Liver (tissue), 9 donors: ENCODE data around the gene TSHZ2. TPM values are rescaled to one million over a fixed set of nuclear protein-coding genes. Genes with fewer than 3 reads are reported as not detected.

Source experiments
- DNase-seq: peaks from one replicate; pipeline ENCODE4 v3.0.0-alpha.2; 2017; ENCODE audit warnings: low spot score
- H3K27ac ChIP-seq, 2 donors: one replicate each; pipeline ENCODE4 v1.7.0; 2013; ENCODE audit warnings: inconsistent platforms in 2 of 2, low read length in 2 of 2, control low read depth in 1 of 2, low read depth in 1 of 2, mild to moderate bottlenecking in 1 of 2
- H3K27me3 ChIP-seq, 4 donors: one replicate each; pipeline versions ENCODE4 v1.6.1 to v1.7.0; 2013; ENCODE audit warnings: low read length in 3 of 4, inconsistent platforms in 1 of 4, mild to moderate bottlenecking in 1 of 4, moderate library complexity in 1 of 4; ENCODE audit not compliant: control insufficient read depth in 4 of 4, insufficient read depth in 4 of 4
- H3K36me3 ChIP-seq, 4 donors: one replicate each; pipeline versions ENCODE4 v1.6.1 to v1.7.0; 2013; ENCODE audit warnings: low read length in 3 of 4, mild to moderate bottlenecking in 3 of 4, low read depth in 1 of 4, moderate library complexity in 1 of 4; ENCODE audit not compliant: control insufficient read depth in 4 of 4, insufficient read depth in 3 of 4
- H3K4me1 ChIP-seq, 4 donors: one replicate each; pipeline versions ENCODE4 v1.6.1 to v1.7.0; 2013; ENCODE audit warnings: low read length in 3 of 4, mild to moderate bottlenecking in 3 of 4, moderate library complexity in 1 of 4; ENCODE audit not compliant: control insufficient read depth in 4 of 4, insufficient read depth in 4 of 4
- H3K4me3 ChIP-seq, 3 donors: one replicate each; pipeline versions ENCODE4 v1.6.1 to v1.7.0; 2013; ENCODE audit warnings: low read length in 3 of 3, control low read depth in 1 of 3, low read depth in 1 of 3, mild to moderate bottlenecking in 1 of 3
- H3K9ac ChIP-seq, 2 donors: one replicate each; pipeline ENCODE4 v1.7.0; 2013; ENCODE audit warnings: low read length in 2 of 2, mild to moderate bottlenecking in 2 of 2, moderate library complexity in 2 of 2, control low read depth in 1 of 2, low read depth in 1 of 2
- H3K9me3 ChIP-seq, 4 donors: one replicate each; pipeline versions ENCODE4 v1.6.1 to v1.7.0; 2013; ENCODE audit warnings: low read length in 3 of 4; ENCODE audit not compliant: control insufficient read depth in 4 of 4
- ATF3 ChIP-seq: IDR thresholded peaks from 2 replicates; pipeline ENCODE4 v1.6.1; 2016; ENCODE audit warnings: antibody characterized with exemption
- CTCF ChIP-seq: fragments of 150-350 bp; IDR thresholded peaks from 2 replicates; pipeline ENCODE4 v1.5.1; 2017; ENCODE audit warnings: improper control_type of control experiment, low read depth, low read length; ENCODE audit not compliant: missing input control
- EGR1 ChIP-seq, 2 donors: IDR thresholded peaks; 2 replicates each; pipeline ENCODE4 v1.6.1; 2016 to 2018; ENCODE audit warnings: antibody characterized with exemption in 2 of 2, low read depth in 2 of 2
- FOXA1 ChIP-seq: IDR thresholded peaks from 2 replicates; pipeline ENCODE4 v1.6.1; 2016; ENCODE audit warnings: antibody characterized with exemption
- FOXA2 ChIP-seq: IDR thresholded peaks from 2 replicates; pipeline ENCODE4 v1.6.1; 2016; ENCODE audit warnings: antibody characterized with exemption
- GABPA ChIP-seq, 2 donors: IDR thresholded peaks in 1 of 2; conservative IDR thresholded peaks in 1 of 2; 2 replicates each; pipeline ENCODE4 v1.6.1; 2016; ENCODE audit warnings: antibody characterized with exemption in 2 of 2, mild to moderate bottlenecking in 1 of 2, moderate library complexity in 1 of 2
- HNF4A ChIP-seq, 2 donors: conservative IDR thresholded peaks; 2 replicates each; pipeline ENCODE4 v1.6.1; 2016; ENCODE audit warnings: antibody characterized with exemption in 2 of 2, mild to moderate bottlenecking in 2 of 2
- HNF4G ChIP-seq: IDR thresholded peaks from 2 replicates; pipeline ENCODE4 v1.6.1; 2016; ENCODE audit warnings: antibody characterized with exemption
- JUND ChIP-seq, 2 donors: IDR thresholded peaks; 2 replicates each; pipeline ENCODE4 v1.6.1; 2016; ENCODE audit warnings: antibody characterized with exemption in 2 of 2
- MAX ChIP-seq: IDR thresholded peaks from 2 replicates; pipeline ENCODE4 v1.6.1; 2016; ENCODE audit warnings: antibody characterized with exemption
- NR2F2 ChIP-seq: IDR thresholded peaks from 2 replicates; pipeline ENCODE4 v1.6.1; 2016; ENCODE audit warnings: antibody characterized with exemption
- RAD21 ChIP-seq, 2 donors: IDR thresholded peaks; 2 replicates each; pipeline ENCODE4 v1.6.1; 2016; ENCODE audit warnings: antibody characterized with exemption in 2 of 2, mild to moderate bottlenecking in 2 of 2
- REST ChIP-seq: IDR thresholded peaks from 2 replicates; pipeline ENCODE4 v1.6.1; 2016; ENCODE audit warnings: antibody characterized with exemption, mild to moderate bottlenecking
- RXRA ChIP-seq, 2 donors: IDR thresholded peaks; 2 replicates each; pipeline ENCODE4 v1.6.1; 2017 to 2018; ENCODE audit warnings: antibody characterized with exemption in 2 of 2, mild to moderate bottlenecking in 1 of 2
- SP1 ChIP-seq: IDR thresholded peaks from 2 replicates; pipeline ENCODE4 v1.6.1; 2018; ENCODE audit warnings: antibody characterized with exemption, mild to moderate bottlenecking
- TAF1 ChIP-seq: conservative IDR thresholded peaks from 2 replicates; pipeline ENCODE4 v1.6.1; 2016; ENCODE audit warnings: antibody characterized with exemption, mild to moderate bottlenecking
- YY1 ChIP-seq: IDR thresholded peaks from 2 replicates; pipeline ENCODE4 v1.6.1; 2016; ENCODE audit warnings: antibody characterized with exemption, mild to moderate bottlenecking
- ZBTB33 ChIP-seq: IDR thresholded peaks from 2 replicates; pipeline ENCODE4 v1.6.1; 2016; ENCODE audit warnings: antibody characterized with exemption
- WGBS: extraction: QIAGEN DNeasy Blood & Tissue Kit; methylation state at CpG from one replicate; pipeline ENCODE4 v1.1.7; 2013; 5-methylcytosine and 5-hydroxymethylcytosine counted together
- polyA plus RNA-seq, 2 donors: library from polyadenylated mRNA; stranded (reverse) in 1 of 2; unstranded in 1 of 2; fragments of 200-250 nt in 1 of 2; fragments of >200 nt in 1 of 2; fragmentation: Nextera tagmentation in 1 of 2; extraction: Ambion mirVana in 1 of 2; gene quantifications; one replicate each; pipeline versions ENCODE4 v1.2.1 to v1.2.3, GENCODE V29; 2013 to 2015
- total RNA-seq, 2 donors: library from RNA; depleted of rRNA; stranded (reverse); fragments of >200 nt; gene quantifications; one replicate each; pipeline ENCODE4 v1.2.3, GENCODE V29; 2014
- donor health status: healthy.
- donor health status: healthy.
- donor health status: healthy.
- donor health status: healthy.
- donor health status: healthy.

The TSHZ2 gene
- total and polyA plus RNA-seq, 4 donors = 2.9 to 11.3 (median 7.8) TPM

GRCh38 chr20:53122853-53123252, 150.7 kb downstream of the TSHZ2 start:
- TF ChIP-seq YY1 = no peak
- no peak for TF ChIP-seq NR2F2
- no peak for TF ChIP-seq ATF3
- TF ChIP-seq RXRA (IDR thresholded peaks at IDR 0.05) = no peak
- TF ChIP-seq ZBTB33 = no peak
- TF ChIP-seq EGR1 (IDR thresholded peaks at IDR 0.05; ENCODE audit: low read depth in 2 of 2) = no peak
- TF ChIP-seq SP1 = no peak
- no peak for TF ChIP-seq HNF4A (conservative IDR thresholded peaks at IDR 0.05)
- TF ChIP-seq TAF1 = no peak
- TF ChIP-seq FOXA2 = no peak
- TF ChIP-seq REST = no peak
- no peak for TF ChIP-seq JUND (IDR thresholded peaks at IDR 0.05)
- no peak for TF ChIP-seq MAX
- TF ChIP-seq FOXA1 = no peak
- no peak for TF ChIP-seq CTCF
- TF ChIP-seq RAD21 (IDR thresholded peaks at IDR 0.05) = no peak
- TF ChIP-seq HNF4G = no peak
- no peak for TF ChIP-seq GABPA (IDR thresholded peaks at IDR 0.05 in 1 of 2, conservative IDR thresholded peaks at IDR 0.05 in 1 of 2)
- no peak overlapping the region for H3K27ac ChIP-seq
- 89% methylated on average over 4 of the region's 4 CpGs for WGBS
- H3K9ac ChIP-seq = no peak overlapping the region
- DNase-seq = no peak
- no peaks in the 10 kb centered on the region for H3K36me3 ChIP-seq
- no peak overlapping the region for H3K4me3 ChIP-seq
- no peaks in the 10 kb centered on the region for H3K4me1 ChIP-seq
- no peaks in the 10 kb centered on the region for H3K9me3 ChIP-seq
- no peaks in the 10 kb centered on the region for H3K27me3 ChIP-seq
